Osteoblast (primary cell): ENCODE measurements around the gene CHRNB1. TPM values are rescaled to one million over a fixed set of nuclear protein-coding genes. Genes with fewer than 3 reads are reported as not detected.
"Not testable (repeated sequence)": the region's sequence is repeated elsewhere in the genome, so short reads cannot be mapped to it uniquely, and the experiment has no call there.

Experiments
- DNase-seq: peaks from one replicate; pipeline ENCODE4 v3.0.0; 2011; ENCODE audit warnings: low spot score, mixed read lengths; ENCODE audit not compliant: insufficient read length; ENCODE audit errors: missing footprints
- H2AFZ ChIP-seq: 2 replicates; pipeline ENCODE4 v1.6.0; 2011; ENCODE audit warnings: mild to moderate bottlenecking, low read length
- H3K27ac ChIP-seq: 2 replicates; pipeline ENCODE4 v1.5.1; 2011; ENCODE audit warnings: mild to moderate bottlenecking, low read depth, low read length, moderate library complexity
- H3K27me3 ChIP-seq: 2 replicates; pipeline ENCODE4 v1.6.0; 2012; ENCODE audit warnings: mild to moderate bottlenecking, control low read depth, inconsistent platforms, low read length, moderate library complexity; ENCODE audit not compliant: insufficient read depth
- H3K36me3 ChIP-seq: 2 replicates; pipeline ENCODE4 v1.5.1; 2011; ENCODE audit warnings: mild to moderate bottlenecking, low read length, control low read depth, moderate library complexity; ENCODE audit not compliant: insufficient read depth
- H3K4me1 ChIP-seq: 2 replicates; pipeline ENCODE4 v1.5.1; 2011; ENCODE audit warnings: mild to moderate bottlenecking, low read length, control low read depth, moderate library complexity; ENCODE audit not compliant: insufficient read depth
- H3K4me2 ChIP-seq: 2 replicates; pipeline ENCODE4 v1.6.0; 2011; ENCODE audit warnings: mild to moderate bottlenecking, low read length; ENCODE audit not compliant: insufficient read depth
- H3K4me3 ChIP-seq: fragments of 200-600 bp; sonication (generic); 3 replicates; pipeline ENCODE4 v1.5.1; 2012; ENCODE audit warnings: mild to moderate bottlenecking, low read length, inconsistent platforms; ENCODE audit not compliant: insufficient read depth
- H3K79me2 ChIP-seq: 2 replicates; pipeline ENCODE4 v1.6.0; 2012; ENCODE audit warnings: mild to moderate bottlenecking, low read length, control low read depth, inconsistent platforms; ENCODE audit not compliant: insufficient read depth
- H3K9me3 ChIP-seq: 2 replicates; pipeline ENCODE4 v1.5.1; 2011; ENCODE audit warnings: low read depth, low read length, control low read depth
- H4K20me1 ChIP-seq: 2 replicates; pipeline ENCODE4 v1.6.0; 2012; ENCODE audit warnings: mild to moderate bottlenecking, low read length, control low read depth; ENCODE audit not compliant: insufficient read depth
- CTCF ChIP-seq: IDR thresholded peaks from 2 replicates; pipeline ENCODE4 v1.5.1; 2011; ENCODE audit warnings: mild to moderate bottlenecking, low read depth, low read length, moderate library complexity; ENCODE audit errors: extremely low read depth
- total RNA-seq: library from RNA; depleted of rRNA; stranded (reverse); fragments of >200 nt; gene quantifications from 2 replicates; pipeline ENCODE4 v1.2.3, GENCODE V29; 2012

Gene CHRNB1
- total RNA-seq, 1 donor = 5.4 TPM

- Histone ChIP-seq H3K79me2 (peaks cover 60% of the 10 kb centered on the region), H3K9me3 (no peaks in the 10 kb centered on the region), H3K4me1 (peaks cover 42% of the 10 kb centered on the region), H3K4me3 (peak within 1 kb of the TSS; percentile 82), H3K27ac (peak within 1 kb of the TSS; percentile 93), H2AFZ (peak within 1 kb of the TSS; percentile 85), H4K20me1 (peaks cover 34% of the 10 kb centered on the region), H3K4me2 (peak within 1 kb of the TSS; percentile 96), H3K27me3 (no peaks in the 10 kb centered on the region), H3K36me3 (peaks cover 1% of the 10 kb centered on the region)
- peak; percentile 94 for DNase-seq
- no peak for TF ChIP-seq CTCF
Measured at GRCh38 chr17:7479213-7480088, 34.6 kb downstream of the CHRNB1 start, which contains the start of gene ZBTB4. ZBTB4 (minus strand) TSS chr17:7479631; CDS start chr17:7466801, 12,830 bp downstream.

GRCh38 chr17:7480089-7480384 is 35.2 kb downstream of the CHRNB1 start:
- Histone ChIP-seq H3K9me3 (no peaks in the 10 kb centered on the region), H3K79me2 (peaks cover 58% of the 10 kb centered on the region), H3K27ac (peak overlapping the region; percentile 88), H3K4me3 (peak overlapping the region; percentile 82), H3K4me2 (peak overlapping the region; percentile 96), H3K4me1 (peaks cover 42% of the 10 kb centered on the region), H4K20me1 (peaks cover 34% of the 10 kb centered on the region), H3K27me3 (no peaks in the 10 kb centered on the region), H2AFZ (peak overlapping the region; percentile 85), H3K36me3 (no peaks in the 10 kb centered on the region)
- DNase-seq = no peak
- TF ChIP-seq CTCF = no peak

GRCh38 chr17:7481275-7481674 is 36.4 kb downstream of the CHRNB1 start, which contains the start of gene SLC35G6:
SLC35G6 (plus strand) TSS chr17:7481446; CDS start chr17:7481517, 71 bp downstream.
- peak within 1 kb of the TSS; percentile 96 for H3K4me2 ChIP-seq
- not testable (repeated sequence) for H3K27me3 ChIP-seq, DNase-seq, H3K36me3 ChIP-seq, H3K9me3 ChIP-seq, H3K4me3 ChIP-seq, H2AFZ ChIP-seq
- peaks cover 40% of the 10 kb centered on the region for H3K4me1 ChIP-seq
- peaks cover 32% of the 10 kb centered on the region for H4K20me1 ChIP-seq
- peaks cover 56% of the 10 kb centered on the region for H3K79me2 ChIP-seq
- H3K27ac ChIP-seq = peak within 1 kb of the TSS; percentile 100

GRCh38 chr17:7481842-7482741 is 37.2 kb downstream of the CHRNB1 start:
- Histone ChIP-seq H3K27ac (peak overlapping the region; percentile 100), H4K20me1 (peaks cover 32% of the 10 kb centered on the region), H3K79me2 (peaks cover 56% of the 10 kb centered on the region), H3K4me1 (peaks cover 40% of the 10 kb centered on the region)
- not testable (repeated sequence) for H3K4me2 ChIP-seq, H2AFZ ChIP-seq, H3K4me3 ChIP-seq, H3K27me3 ChIP-seq, H3K9me3 ChIP-seq, H3K36me3 ChIP-seq
- peak; percentile 69 for DNase-seq

GRCh38 chr17:7482742-7483088 is 37.9 kb downstream of the CHRNB1 start:
- Histone ChIP-seq H3K27ac (peak overlapping the region; percentile 100), H3K4me2 (peak overlapping the region; percentile 91), H3K79me2 (peaks cover 56% of the 10 kb centered on the region), H3K4me1 (peaks cover 40% of the 10 kb centered on the region), H4K20me1 (peaks cover 32% of the 10 kb centered on the region), H3K4me3 (peak overlapping the region; percentile 95)
- not testable (repeated sequence) for H3K27me3 ChIP-seq, H3K36me3 ChIP-seq, H2AFZ ChIP-seq, H3K9me3 ChIP-seq
- peak; percentile 44 for DNase-seq
